EH (cell line): Measurements from ENCODE around the gene CSNK2A1.
A peak's percentile ranks its signal among the peaks of the same experiment; 100 is the strongest.

Source experiments
- DNase-seq: peaks from one replicate; pipeline ENCODE4 v3.0.0-alpha.2; 2015; ENCODE audit warnings: low read depth

The CSNK2A1 gene

DNA sequence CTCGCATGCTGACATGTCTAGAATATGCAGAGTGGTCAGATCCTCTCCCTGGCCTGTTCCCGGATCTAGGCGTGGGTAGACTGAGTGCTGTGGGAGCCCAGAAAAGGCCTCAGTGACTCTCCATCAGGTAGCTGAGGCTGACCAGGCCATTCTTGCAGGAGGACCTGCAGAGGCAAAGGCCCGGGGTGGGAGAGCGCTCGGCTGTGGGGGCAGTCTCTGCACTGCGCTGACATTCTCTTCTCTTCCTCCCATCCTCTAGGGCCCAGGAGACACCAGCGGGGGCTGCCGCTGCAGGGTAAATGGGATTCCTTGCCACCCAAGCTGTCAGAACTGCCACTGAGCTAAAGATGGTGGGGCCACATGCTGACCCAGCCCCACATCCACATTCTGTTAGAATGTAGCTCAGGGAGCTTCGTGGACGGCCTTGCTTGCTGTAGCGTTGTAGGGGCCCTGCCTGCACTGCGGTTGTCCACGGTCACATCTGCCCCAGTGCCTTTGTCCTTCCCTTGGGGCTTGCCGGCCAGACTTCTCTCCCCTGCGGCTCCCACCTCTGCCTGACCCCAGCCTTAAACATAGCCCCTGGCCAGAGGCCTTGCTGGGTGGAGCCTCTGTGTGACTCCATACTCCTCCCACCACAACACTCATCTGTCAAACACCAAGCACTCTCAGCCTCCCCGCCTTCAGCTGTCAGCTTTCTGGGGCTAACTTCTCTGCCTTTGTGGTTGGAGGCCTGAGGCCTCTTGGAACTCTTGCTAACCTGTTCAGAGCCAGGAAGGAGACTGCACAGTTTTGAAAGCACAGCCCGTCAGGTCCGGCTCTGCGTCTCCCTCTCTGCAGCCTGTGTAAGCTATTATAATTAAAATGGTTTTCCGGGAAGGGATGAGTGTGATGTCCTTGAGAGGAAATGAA is 113.2 kb downstream of the CSNK2A1 start:
- peak; percentile 13 for DNase-seq

DNA sequence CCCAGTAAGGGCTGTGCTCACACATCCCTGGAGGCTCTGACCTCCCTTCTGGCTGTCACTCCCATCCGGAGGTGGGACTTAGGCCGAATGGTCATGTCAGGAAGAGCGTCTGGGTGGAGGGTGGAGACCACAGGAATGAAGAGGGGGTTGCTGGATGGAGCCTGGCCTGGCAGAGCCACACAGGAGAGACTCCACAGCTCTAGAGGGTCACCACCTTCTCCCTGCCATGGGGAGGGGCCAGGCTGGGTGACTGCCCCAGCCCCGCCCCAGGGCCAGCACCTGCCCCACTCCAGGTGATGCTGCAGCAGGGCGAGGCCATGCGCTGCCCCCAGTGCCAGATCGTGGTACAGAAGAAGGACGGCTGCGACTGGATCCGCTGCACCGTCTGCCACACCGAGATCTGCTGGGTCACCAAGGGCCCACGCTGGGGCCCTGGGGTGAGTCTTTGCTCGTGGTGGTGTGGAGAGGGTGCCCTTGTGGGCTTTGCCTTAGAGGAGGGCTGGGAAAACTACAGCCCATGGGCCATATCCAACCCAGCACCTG is 114.9 kb downstream of the CSNK2A1 start:
- no peak for DNase-seq

DNA sequence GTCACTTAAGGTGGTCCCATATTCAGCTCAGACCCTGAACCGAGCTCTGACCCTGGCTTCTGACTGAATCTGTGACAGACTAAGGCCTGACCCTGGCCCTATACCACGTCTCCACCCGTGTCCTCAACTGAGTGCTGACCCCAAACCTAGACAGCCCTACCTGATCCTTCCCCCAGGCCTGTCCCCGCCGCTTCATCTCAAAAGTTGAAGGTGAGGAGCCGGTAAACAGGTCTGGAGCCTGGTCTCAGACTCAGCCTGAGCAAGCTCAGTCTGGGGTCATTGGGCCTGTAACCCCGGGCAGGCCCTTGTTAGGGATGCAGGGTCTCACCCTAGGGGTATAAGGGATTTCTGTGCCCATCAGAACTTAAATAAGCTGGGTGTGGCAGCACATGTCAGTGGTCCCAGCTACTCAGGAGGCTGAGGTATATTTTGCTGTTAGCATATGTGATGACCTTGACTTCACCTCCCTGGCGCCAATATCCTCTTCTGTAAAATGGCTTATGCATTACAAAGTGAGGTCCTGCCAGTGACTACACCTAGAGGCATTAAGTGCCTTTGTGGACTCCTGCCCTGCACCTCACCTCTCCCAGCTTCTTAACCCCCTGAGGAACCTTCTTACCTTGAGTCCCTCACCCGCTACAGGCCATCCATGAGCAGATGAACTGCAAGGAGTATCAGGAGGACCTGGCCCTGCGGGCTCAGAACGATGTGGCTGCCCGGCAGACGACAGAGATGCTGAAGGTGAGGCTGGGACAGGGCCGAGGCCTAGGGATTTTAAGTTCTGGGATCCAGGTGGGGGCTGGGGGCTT is 115.5 kb downstream of the CSNK2A1 start:
- DNase-seq: no peak

- DNase-seq: no peak
Observed at GRCh38 chr20:427401-427800, 116.2 kb downstream of the CSNK2A1 start.

DNA sequence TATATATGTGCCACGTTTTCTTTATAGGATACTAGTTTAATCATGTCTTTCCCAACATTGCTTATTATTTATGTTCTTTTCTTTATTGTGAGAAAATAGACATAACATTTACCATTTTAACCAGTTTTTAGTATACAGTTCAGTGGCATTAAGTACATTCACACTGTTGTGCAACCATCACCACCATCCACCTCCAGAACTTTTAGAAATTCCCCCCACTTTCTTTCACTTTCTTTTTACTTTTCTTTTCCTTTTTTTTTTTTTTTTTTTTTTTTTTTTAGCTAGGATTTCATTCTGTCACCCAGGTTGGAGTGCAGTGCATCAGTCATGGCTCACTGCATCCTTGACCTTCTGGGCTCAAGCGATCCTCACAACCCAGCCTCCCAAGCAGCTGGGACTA is 117.0 kb downstream of the CSNK2A1 start:
- DNase-seq: no peak
